ENCODE measurements around the gene ACTA1.

Gene ACTA1

DNA sequence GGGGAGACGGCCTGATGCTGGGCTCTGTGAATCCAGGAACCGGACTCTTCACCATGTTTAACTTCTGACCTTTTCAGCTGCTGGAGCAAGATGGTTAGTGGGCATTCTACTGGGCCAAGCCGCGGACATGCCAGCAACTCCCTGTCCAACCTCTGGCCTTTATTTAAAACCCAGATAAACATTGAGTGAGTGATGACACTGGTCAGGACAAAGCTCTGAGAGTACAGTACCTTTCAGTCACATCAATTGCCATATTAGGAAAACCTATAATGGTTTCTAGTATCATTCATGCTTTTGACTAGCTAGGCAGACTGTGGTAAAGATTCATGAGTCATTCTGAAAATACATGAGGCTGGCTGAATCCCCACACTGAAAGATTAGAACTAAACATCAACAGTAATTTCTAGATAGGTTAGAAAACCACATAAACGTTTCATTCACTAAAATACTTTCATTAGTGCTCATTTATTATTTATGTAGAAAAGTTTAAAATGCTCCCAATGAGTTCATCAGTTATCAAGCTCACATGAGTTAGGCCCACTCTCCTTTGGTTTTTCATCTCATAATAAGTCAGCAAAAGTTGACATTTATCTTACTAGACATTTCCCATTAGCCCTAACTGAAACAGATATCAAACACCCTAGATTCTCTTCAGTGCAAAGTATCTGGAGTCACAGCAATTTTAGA, 7.1 kb upstream of the ACTA1 start:
- TF ChIP-seq, protein P1, sequence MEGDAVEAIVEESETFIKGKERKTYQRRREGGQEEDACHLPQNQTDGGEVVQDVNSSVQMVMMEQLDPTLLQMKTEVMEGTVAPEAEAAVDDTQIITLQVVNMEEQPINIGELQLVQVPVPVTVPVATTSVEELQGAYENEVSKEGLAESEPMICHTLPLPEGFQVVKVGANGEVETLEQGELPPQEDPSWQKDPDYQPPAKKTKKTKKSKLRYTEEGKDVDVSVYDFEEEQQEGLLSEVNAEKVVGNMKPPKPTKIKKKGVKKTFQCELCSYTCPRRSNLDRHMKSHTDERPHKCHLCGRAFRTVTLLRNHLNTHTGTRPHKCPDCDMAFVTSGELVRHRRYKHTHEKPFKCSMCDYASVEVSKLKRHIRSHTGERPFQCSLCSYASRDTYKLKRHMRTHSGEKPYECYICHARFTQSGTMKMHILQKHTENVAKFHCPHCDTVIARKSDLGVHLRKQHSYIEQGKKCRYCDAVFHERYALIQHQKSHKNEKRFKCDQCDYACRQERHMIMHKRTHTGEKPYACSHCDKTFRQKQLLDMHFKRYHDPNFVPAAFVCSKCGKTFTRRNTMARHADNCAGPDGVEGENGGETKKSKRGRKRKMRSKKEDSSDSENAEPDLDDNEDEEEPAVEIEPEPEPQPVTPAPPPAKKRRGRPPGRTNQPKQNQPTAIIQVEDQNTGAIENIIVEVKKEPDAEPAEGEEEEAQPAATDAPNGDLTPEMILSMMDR (IDR thresholded peaks at IDR 0.05; ENCODE audit: low read depth, low read length): no peak
- TF ChIP-seq, protein P2, sequence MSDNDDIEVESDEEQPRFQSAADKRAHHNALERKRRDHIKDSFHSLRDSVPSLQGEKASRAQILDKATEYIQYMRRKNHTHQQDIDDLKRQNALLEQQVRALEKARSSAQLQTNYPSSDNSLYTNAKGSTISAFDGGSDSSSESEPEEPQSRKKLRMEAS (IDR thresholded peaks at IDR 0.05; ENCODE audit: low read depth, low read length): no peak
- no peak for TF ChIP-seq POLR2A (IDR thresholded peaks at IDR 0.05; ENCODE audit: extremely low read depth, insufficient read length)
- TF ChIP-seq MYC (IDR thresholded peaks at IDR 0.05; ENCODE audit: low read depth, low read length): no peak
- DNase-seq (ENCODE audit: low read depth): no peak
- H3K4me3 ChIP-seq (ENCODE audit: low read depth, low read length): no peak overlapping the region

- H3K4me3 ChIP-seq (ENCODE audit: low read depth, low read length): no peak overlapping the region
- TF ChIP-seq MYC (IDR thresholded peaks at IDR 0.05; ENCODE audit: low read depth, low read length): no peak
- TF ChIP-seq, protein P1 (IDR thresholded peaks at IDR 0.05; ENCODE audit: low read depth, low read length): no peak
- TF ChIP-seq POLR2A (IDR thresholded peaks at IDR 0.05; ENCODE audit: extremely low read depth, insufficient read length): no peak
- TF ChIP-seq, protein P2 (IDR thresholded peaks at IDR 0.05; ENCODE audit: low read depth, low read length): no peak
- no peak for DNase-seq (ENCODE audit: low read depth)
Observed at GRCh38 chr1:229438021-229438420, 4.1 kb upstream of the ACTA1 start.

- DNase-seq (ENCODE audit: low read depth): no peak
- TF ChIP-seq MYC (IDR thresholded peaks at IDR 0.05; ENCODE audit: low read depth, low read length) (no peak), POLR2A (IDR thresholded peaks at IDR 0.05; ENCODE audit: extremely low read depth, insufficient read length) (no peak)
- TF ChIP-seq, protein P2 (IDR thresholded peaks at IDR 0.05; ENCODE audit: low read depth, low read length): no peak
- TF ChIP-seq, protein P1 (IDR thresholded peaks at IDR 0.05; ENCODE audit: low read depth, low read length): no peak
Observed at GRCh38 chr1:229437443-229437842, 3.5 kb upstream of the ACTA1 start.

GRCh38 chr1:229436201-229436600, 2.3 kb upstream of the ACTA1 start:
- no peak for DNase-seq (ENCODE audit: low read depth)
- no peak overlapping the region for H3K4me3 ChIP-seq (ENCODE audit: low read depth, low read length)
- no peak for TF ChIP-seq MYC (IDR thresholded peaks at IDR 0.05; ENCODE audit: low read depth, low read length)
- TF ChIP-seq POLR2A (IDR thresholded peaks at IDR 0.05; ENCODE audit: extremely low read depth, insufficient read length): no peak
- TF ChIP-seq, protein P1 (IDR thresholded peaks at IDR 0.05; ENCODE audit: low read depth, low read length): no peak
- TF ChIP-seq, protein P2 (IDR thresholded peaks at IDR 0.05; ENCODE audit: low read depth, low read length): no peak

More at GRCh38 chr1:229437443-229437842, 3.5 kb upstream of the ACTA1 start:
- no peak overlapping the region for H3K4me3 ChIP-seq (ENCODE audit: low read depth, low read length)

DNA sequence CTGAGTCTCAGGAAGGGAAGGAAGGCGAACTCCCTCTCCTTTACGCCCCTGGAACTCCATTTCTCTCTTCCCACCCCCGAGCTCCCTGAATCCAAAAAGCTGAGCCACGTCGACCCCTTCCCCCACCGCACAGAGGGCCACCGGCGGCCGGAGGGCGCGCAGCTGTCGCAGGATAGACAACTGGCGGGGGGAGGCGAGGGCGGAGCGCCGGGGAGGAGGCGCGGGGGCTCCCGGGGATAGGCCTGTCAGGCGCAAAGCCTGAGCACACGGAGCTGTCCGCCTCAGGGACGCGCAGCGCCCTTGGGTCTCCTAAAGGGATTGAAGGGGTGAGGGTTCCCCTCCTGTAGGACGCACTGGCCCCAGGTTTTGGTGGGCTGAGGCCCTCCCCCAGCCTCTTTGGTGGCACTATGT, 752 bp upstream of the ACTA1 start:
- no peak for DNase-seq (ENCODE audit: low read depth)
- no peak overlapping the region for H3K4me3 ChIP-seq (ENCODE audit: low read depth, low read length)
- TF ChIP-seq MYC (IDR thresholded peaks at IDR 0.05; ENCODE audit: low read depth, low read length) (no peak), POLR2A (IDR thresholded peaks at IDR 0.05; ENCODE audit: extremely low read depth, insufficient read length) (no peak)
- TF ChIP-seq, protein P2 (IDR thresholded peaks at IDR 0.05; ENCODE audit: low read depth, low read length): no peak

DNA sequence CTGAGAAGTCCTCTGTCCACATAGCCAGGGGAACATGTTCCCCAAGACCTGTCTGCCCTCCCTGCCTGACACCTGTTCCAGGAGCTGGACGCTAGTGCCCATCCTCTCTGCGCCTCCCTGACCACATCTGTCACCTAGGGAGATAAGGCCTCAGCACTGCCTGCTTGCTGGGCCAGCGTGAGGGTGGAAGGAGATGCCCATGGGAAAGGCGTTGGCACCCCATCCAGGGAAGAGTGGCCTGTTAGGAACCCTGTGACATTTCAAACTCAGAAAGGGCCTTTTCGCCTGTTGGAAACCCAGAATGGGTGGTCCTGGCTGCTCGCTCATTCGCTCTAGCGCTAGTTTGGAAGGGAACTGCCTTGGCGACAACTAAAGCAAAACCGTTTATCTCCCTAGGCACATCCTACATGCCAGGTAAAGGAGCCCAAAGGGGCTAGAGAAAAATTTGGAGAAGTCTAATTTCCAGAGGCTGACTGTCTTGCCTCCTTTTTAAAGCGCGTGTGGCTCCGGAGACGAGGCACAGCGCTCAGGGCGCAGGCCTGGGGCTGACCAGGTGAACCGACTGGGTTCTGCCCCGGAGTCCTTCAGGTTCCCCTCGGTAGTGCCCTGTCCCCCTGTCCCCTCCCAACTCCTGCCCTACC, 410 bp downstream of the ACTA1 start:
- H3K4me3 ChIP-seq (ENCODE audit: low read depth, low read length): no peak overlapping the region

More for the DNA sequence above, 410 bp downstream of the ACTA1 start:
- no peak for TF ChIP-seq MYC (IDR thresholded peaks at IDR 0.05; ENCODE audit: low read depth, low read length)
- no peak for TF ChIP-seq POLR2A (IDR thresholded peaks at IDR 0.05; ENCODE audit: extremely low read depth, insufficient read length)
- TF ChIP-seq, protein P2 (IDR thresholded peaks at IDR 0.05; ENCODE audit: low read depth, low read length): no peak
- TF ChIP-seq, protein P1 (IDR thresholded peaks at IDR 0.05; ENCODE audit: low read depth, low read length): no peak
- DNase-seq (ENCODE audit: low read depth): no peak
